ENCODE results near the gene TENM4. TPM values are rescaled to one million over a fixed set of nuclear protein-coding genes. Genes with fewer than 3 reads are reported as not detected.
"Not testable (repeated sequence)": the region's sequence is repeated elsewhere in the genome, so short reads cannot be mapped to it uniquely, and the experiment has no call there.

The TENM4 gene
- polyA plus RNA-seq, 1 donor from 2014 or later: 16.8 TPM

DNA sequence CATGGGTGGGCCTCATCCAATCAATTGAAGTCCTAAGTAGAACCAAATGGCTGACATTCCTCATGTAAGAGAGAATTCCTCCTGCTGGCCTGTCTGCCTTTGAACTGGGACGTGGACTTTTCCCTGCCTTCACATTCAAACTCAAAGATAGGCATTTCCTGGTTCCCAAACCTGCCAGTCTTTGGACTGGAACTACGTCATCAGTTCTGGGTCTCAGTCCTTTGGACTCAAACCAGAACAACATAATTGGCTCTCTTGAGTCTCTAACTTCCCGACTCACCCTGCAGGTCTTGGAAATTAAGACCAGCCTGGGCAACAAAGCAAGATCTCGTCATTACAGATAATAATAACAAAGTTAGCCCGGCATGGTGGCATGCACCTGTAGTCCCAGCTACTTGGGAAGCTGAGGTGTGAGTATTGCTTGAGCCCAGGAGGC lies 827.4 kb downstream of the TENM4 start:
- H3K9me3 ChIP-seq (ENCODE audit: low read length): no peaks in the 10 kb centered on the region
- H3K79me2 ChIP-seq (replicated peaks; ENCODE audit: insufficient read depth, low read length): no peaks in the 10 kb centered on the region
- no peaks in the 10 kb centered on the region for H3K9me2 ChIP-seq (ENCODE audit: insufficient read depth, low read length)
- H3K4me3 ChIP-seq (ENCODE audit: low read length): no peak overlapping the region
- no peak overlapping the region for H3K27ac ChIP-seq (ENCODE audit: low read length)
- TF ChIP-seq, protein P1, sequence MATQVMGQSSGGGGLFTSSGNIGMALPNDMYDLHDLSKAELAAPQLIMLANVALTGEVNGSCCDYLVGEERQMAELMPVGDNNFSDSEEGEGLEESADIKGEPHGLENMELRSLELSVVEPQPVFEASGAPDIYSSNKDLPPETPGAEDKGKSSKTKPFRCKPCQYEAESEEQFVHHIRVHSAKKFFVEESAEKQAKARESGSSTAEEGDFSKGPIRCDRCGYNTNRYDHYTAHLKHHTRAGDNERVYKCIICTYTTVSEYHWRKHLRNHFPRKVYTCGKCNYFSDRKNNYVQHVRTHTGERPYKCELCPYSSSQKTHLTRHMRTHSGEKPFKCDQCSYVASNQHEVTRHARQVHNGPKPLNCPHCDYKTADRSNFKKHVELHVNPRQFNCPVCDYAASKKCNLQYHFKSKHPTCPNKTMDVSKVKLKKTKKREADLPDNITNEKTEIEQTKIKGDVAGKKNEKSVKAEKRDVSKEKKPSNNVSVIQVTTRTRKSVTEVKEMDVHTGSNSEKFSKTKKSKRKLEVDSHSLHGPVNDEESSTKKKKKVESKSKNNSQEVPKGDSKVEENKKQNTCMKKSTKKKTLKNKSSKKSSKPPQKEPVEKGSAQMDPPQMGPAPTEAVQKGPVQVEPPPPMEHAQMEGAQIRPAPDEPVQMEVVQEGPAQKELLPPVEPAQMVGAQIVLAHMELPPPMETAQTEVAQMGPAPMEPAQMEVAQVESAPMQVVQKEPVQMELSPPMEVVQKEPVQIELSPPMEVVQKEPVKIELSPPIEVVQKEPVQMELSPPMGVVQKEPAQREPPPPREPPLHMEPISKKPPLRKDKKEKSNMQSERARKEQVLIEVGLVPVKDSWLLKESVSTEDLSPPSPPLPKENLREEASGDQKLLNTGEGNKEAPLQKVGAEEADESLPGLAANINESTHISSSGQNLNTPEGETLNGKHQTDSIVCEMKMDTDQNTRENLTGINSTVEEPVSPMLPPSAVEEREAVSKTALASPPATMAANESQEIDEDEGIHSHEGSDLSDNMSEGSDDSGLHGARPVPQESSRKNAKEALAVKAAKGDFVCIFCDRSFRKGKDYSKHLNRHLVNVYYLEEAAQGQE (IDR thresholded peaks at IDR 0.05; ENCODE audit: borderline replicate concordance): no peak
- TF ChIP-seq EP300 (conservative IDR thresholded peaks at IDR 0.05; ENCODE audit: poor library complexity, severe bottlenecking) (no peak), TAF1 (IDR thresholded peaks at IDR 0.05; ENCODE audit: low read depth) (no peak), POLR2AphosphoS5 (IDR thresholded peaks at IDR 0.05) (no peak), RAD21 (conservative IDR thresholded peaks at IDR 0.05) (no peak), MXI1 (conservative IDR thresholded peaks at IDR 0.05; ENCODE audit: poor library complexity, severe bottlenecking) (no peak), SMC3 (conservative IDR thresholded peaks at IDR 0.05; ENCODE audit: poor library complexity) (no peak), EZH2 (IDR thresholded peaks at IDR 0.05; ENCODE audit: borderline replicate concordance, insufficient read depth, low read length, poor library complexity, severe bottlenecking) (no peak)
- TF ChIP-seq, protein P2, sequence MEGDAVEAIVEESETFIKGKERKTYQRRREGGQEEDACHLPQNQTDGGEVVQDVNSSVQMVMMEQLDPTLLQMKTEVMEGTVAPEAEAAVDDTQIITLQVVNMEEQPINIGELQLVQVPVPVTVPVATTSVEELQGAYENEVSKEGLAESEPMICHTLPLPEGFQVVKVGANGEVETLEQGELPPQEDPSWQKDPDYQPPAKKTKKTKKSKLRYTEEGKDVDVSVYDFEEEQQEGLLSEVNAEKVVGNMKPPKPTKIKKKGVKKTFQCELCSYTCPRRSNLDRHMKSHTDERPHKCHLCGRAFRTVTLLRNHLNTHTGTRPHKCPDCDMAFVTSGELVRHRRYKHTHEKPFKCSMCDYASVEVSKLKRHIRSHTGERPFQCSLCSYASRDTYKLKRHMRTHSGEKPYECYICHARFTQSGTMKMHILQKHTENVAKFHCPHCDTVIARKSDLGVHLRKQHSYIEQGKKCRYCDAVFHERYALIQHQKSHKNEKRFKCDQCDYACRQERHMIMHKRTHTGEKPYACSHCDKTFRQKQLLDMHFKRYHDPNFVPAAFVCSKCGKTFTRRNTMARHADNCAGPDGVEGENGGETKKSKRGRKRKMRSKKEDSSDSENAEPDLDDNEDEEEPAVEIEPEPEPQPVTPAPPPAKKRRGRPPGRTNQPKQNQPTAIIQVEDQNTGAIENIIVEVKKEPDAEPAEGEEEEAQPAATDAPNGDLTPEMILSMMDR (IDR thresholded peaks at IDR 0.05; ENCODE audit: poor library complexity, severe bottlenecking): no peak
- H4K20me1 ChIP-seq (ENCODE audit: insufficient read depth): no peaks in the 10 kb centered on the region
- no peak overlapping the region for H3K4me2 ChIP-seq (ENCODE audit: low read length)
- H3K36me3 ChIP-seq (ENCODE audit: insufficient read depth, low read length): no peaks in the 10 kb centered on the region
- H3K9ac ChIP-seq (ENCODE audit: low read length): no peak overlapping the region
- no peaks in the 10 kb centered on the region for H3K27me3 ChIP-seq (ENCODE audit: insufficient read depth, low read depth, low read length)
- H3F3A ChIP-seq (ENCODE audit: insufficient read depth, low read length, poor library complexity, severe bottlenecking): no peaks in the 10 kb centered on the region
- no peak overlapping the region for H2AFZ ChIP-seq (ENCODE audit: low read depth, low read length)

DNA sequence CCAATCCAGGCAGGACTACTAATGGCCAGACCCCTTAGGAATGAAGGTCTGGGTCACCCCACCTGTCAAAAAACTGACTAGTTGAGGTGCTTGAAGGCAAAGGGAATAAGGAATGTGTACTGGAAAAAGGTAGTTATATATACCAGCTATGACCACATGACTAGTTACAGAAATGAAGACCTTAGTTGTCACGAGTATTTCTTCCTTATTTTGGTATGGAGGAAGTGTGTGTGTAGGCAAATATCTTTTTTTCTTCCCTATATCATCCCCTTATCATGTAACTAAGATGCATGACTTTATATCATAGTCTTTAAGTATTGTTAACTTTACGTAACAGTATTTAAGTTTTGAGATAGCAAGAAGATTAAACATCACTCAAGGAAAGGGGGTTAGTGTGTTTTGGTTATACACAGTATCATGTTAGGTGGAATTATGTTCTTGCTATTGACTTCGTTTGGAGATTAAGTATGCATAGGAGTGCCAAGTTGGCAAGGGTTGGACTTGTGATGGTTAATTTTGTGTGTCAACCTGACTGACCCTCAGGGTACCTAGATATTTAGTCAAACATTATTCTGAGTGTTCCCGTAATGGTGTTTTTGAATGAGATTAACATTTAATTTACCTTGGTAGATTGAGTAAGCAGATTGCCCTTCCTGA lies 828.0 kb downstream of the TENM4 start:
- Histone ChIP-seq H2AFZ (ENCODE audit: low read depth, low read length) (no peak overlapping the region), H3F3A (ENCODE audit: insufficient read depth, low read length, poor library complexity, severe bottlenecking) (no peaks in the 10 kb centered on the region), H3K79me2 (replicated peaks; ENCODE audit: insufficient read depth, low read length) (no peaks in the 10 kb centered on the region), H4K20me1 (ENCODE audit: insufficient read depth) (no peaks in the 10 kb centered on the region), H3K27ac (ENCODE audit: low read length) (no peak overlapping the region), H3K36me3 (ENCODE audit: insufficient read depth, low read length) (no peaks in the 10 kb centered on the region), H3K9ac (ENCODE audit: low read length) (no peak overlapping the region), H3K4me2 (ENCODE audit: low read length) (no peak overlapping the region), H3K27me3 (ENCODE audit: insufficient read depth, low read depth, low read length) (no peaks in the 10 kb centered on the region), H3K9me3 (ENCODE audit: low read length) (no peaks in the 10 kb centered on the region), H3K4me3 (ENCODE audit: low read length) (no peak overlapping the region), H3K9me2 (ENCODE audit: insufficient read depth, low read length) (no peaks in the 10 kb centered on the region)
- TF ChIP-seq SMC3 (conservative IDR thresholded peaks at IDR 0.05; ENCODE audit: poor library complexity): no peak
- no peak for TF ChIP-seq MXI1 (conservative IDR thresholded peaks at IDR 0.05; ENCODE audit: poor library complexity, severe bottlenecking)
- TF ChIP-seq, protein P2 (IDR thresholded peaks at IDR 0.05; ENCODE audit: poor library complexity, severe bottlenecking): no peak

DNA sequence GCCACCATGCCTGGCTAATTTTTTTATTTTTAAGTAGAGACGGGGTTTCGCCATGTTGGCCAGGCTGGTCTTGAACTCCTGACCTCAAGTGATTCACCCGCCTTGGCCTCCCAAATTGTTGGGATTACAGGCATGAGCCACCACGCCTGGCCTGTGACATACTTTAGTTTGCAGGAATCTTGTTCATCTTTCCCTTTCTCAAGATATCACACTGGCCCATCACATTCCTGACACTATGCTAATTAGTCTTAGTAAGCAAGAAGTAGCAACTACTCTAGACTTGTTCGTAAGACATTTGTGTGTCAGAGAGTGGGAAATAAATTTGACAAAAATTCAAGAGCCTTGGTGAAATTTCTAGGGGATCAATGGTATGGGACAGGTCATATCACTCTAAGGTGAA lies 831.5 kb downstream of the TENM4 start:
- H3K36me3 ChIP-seq (ENCODE audit: insufficient read depth, low read length); H3K27ac ChIP-seq (ENCODE audit: low read length); H3K9me3 ChIP-seq (ENCODE audit: low read length); H3K4me3 ChIP-seq (ENCODE audit: low read length); H3K79me2 ChIP-seq (replicated peaks; ENCODE audit: insufficient read depth, low read length); H3K4me2 ChIP-seq (ENCODE audit: low read length); H3K9ac ChIP-seq (ENCODE audit: low read length); H3K9me2 ChIP-seq (ENCODE audit: insufficient read depth, low read length); H3F3A ChIP-seq (ENCODE audit: insufficient read depth, low read length, poor library complexity, severe bottlenecking); H4K20me1 ChIP-seq (ENCODE audit: insufficient read depth); H2AFZ ChIP-seq (ENCODE audit: low read depth, low read length); H3K27me3 ChIP-seq (ENCODE audit: insufficient read depth, low read depth, low read length): not testable (repeated sequence)
